PC-9 (cell line): ENCODE data around the gene USP1.

ENCODE experiments used
- EZH2 ChIP-seq: fragments of 200-600 bp; sonication (generic); IDR thresholded peaks from 2 replicates; pipeline ENCODE4 v1.8.0; 2017; ENCODE audit warnings: antibody characterized with exemption, low read depth
- TF ChIP-seq, protein P1 (sequence below): fragments of 200-600 bp; sonication (generic); conservative IDR thresholded peaks from 2 replicates; pipeline ENCODE4 v1.6.1; 2017; ENCODE audit warnings: mixed run types, antibody characterized with exemption, mild to moderate bottlenecking, moderate library complexity

DNA sequence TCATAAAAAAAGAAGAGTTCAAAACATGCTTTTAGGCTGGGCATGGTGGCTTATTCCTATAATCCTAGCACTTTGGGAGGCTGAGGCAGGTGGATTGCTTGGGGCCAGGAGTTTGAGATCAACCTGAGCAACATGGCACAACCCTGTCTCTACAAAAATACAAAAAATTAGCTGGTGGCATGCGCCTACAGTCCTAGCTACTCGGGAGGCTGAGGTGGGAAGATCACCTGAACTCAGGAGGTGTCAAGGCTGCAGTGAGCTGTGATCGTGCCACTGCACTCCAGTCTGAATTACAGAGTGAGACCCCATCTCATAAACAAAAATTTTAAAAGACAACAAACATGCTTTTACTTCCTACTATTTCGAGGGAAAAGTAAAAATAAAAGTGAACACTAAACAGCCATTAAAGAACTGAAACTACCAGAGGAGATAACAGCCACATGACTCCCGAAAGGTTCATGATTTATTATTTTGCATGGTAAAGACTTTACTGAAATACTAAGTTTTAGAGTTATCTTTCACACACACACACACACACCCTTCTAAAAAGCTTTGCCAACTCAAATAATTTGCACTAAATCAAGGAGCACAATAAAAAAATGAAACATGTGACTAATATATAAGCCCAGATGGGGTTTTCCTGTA, 48.1 kb downstream of the USP1 start:
- TF ChIP-seq, protein P1, sequence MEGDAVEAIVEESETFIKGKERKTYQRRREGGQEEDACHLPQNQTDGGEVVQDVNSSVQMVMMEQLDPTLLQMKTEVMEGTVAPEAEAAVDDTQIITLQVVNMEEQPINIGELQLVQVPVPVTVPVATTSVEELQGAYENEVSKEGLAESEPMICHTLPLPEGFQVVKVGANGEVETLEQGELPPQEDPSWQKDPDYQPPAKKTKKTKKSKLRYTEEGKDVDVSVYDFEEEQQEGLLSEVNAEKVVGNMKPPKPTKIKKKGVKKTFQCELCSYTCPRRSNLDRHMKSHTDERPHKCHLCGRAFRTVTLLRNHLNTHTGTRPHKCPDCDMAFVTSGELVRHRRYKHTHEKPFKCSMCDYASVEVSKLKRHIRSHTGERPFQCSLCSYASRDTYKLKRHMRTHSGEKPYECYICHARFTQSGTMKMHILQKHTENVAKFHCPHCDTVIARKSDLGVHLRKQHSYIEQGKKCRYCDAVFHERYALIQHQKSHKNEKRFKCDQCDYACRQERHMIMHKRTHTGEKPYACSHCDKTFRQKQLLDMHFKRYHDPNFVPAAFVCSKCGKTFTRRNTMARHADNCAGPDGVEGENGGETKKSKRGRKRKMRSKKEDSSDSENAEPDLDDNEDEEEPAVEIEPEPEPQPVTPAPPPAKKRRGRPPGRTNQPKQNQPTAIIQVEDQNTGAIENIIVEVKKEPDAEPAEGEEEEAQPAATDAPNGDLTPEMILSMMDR, result no peak
- TF ChIP-seq EZH2, result no peak
